ENCODE results near the gene VPS13A.
"Not testable (repeated sequence)": the region's sequence is repeated elsewhere in the genome, so short reads cannot be mapped to it uniquely, and the experiment has no call there.

The VPS13A gene

GRCh38 chr9:77188242-77188641 is 10.9 kb downstream of the VPS13A start:
- no peak for DNase-seq

- no peak for DNase-seq
Measured at GRCh38 chr9:77194423-77194822, 17.1 kb downstream of the VPS13A start.

GRCh38 chr9:77210116-77210515 is 32.8 kb downstream of the VPS13A start:
- DNase-seq: no peak

- DNase-seq: no peak
Measured at GRCh38 chr9:77211561-77211960, 34.2 kb downstream of the VPS13A start.

- no peak for DNase-seq
Measured at GRCh38 chr9:77212801-77213200, 35.5 kb downstream of the VPS13A start.

GRCh38 chr9:77215874-77216273 is 38.5 kb downstream of the VPS13A start:
- no peak for DNase-seq

GRCh38 chr9:77218612-77219011 is 41.3 kb downstream of the VPS13A start:
- DNase-seq: no peak

- no peak for DNase-seq
Measured at GRCh38 chr9:77221431-77221830, 44.1 kb downstream of the VPS13A start.

- no peak for DNase-seq
Measured at GRCh38 chr9:77224746-77225312, 47.5 kb downstream of the VPS13A start.

- DNase-seq: no peak
Measured at GRCh38 chr9:77236693-77237092, 59.4 kb downstream of the VPS13A start.

- no peak for DNase-seq
Measured at GRCh38 chr9:77237896-77238295, 60.6 kb downstream of the VPS13A start.

GRCh38 chr9:77251050-77251449 is 73.7 kb downstream of the VPS13A start:
- DNase-seq: no peak

GRCh38 chr9:77257275-77257674 is 79.9 kb downstream of the VPS13A start:
- DNase-seq: no peak

- no peak for DNase-seq
Measured at GRCh38 chr9:77261605-77262004, 84.3 kb downstream of the VPS13A start.

- not testable (repeated sequence) for DNase-seq
Measured at GRCh38 chr9:77267762-77268161, 90.4 kb downstream of the VPS13A start.

- DNase-seq: no peak
Measured at GRCh38 chr9:77271023-77271690, 93.8 kb downstream of the VPS13A start.

- DNase-seq: no peak
Measured at GRCh38 chr9:77276799-77277198, 99.5 kb downstream of the VPS13A start.

GRCh38 chr9:77277719-77278118 is 100.4 kb downstream of the VPS13A start:
- no peak for DNase-seq

- DNase-seq: no peak
Measured at GRCh38 chr9:77283991-77284390, 106.7 kb downstream of the VPS13A start.

GRCh38 chr9:77284616-77285015 is 107.3 kb downstream of the VPS13A start:
- no peak for DNase-seq

- no peak for DNase-seq
Measured at GRCh38 chr9:77290373-77290772, 113.0 kb downstream of the VPS13A start.

GRCh38 chr9:77291714-77292113 is 114.4 kb downstream of the VPS13A start:
- no peak for DNase-seq

GRCh38 chr9:77293949-77294348 is 116.6 kb downstream of the VPS13A start:
- DNase-seq: no peak

GRCh38 chr9:77304543-77304942 is 127.2 kb downstream of the VPS13A start:
- no peak for DNase-seq

All from eye (tissue), 1 donor.